HepG2 (cell line): Measurements from ENCODE around the gene SNX30. TPM values are rescaled to one million over a fixed set of nuclear protein-coding genes. Genes with fewer than 3 reads are reported as not detected.

ENCODE experiments used
- ARID2 ChIP-seq: sonication (generic); formaldehyde crosslinking; IDR thresholded peaks from 2 replicates; pipeline ENCODE4 v1.8.1; 2022; ENCODE audit warnings: mild to moderate bottlenecking, missing genetic modification reagents, borderline replicate concordance
- DNMT1 ChIP-seq: sonication (generic); formaldehyde crosslinking; IDR thresholded peaks from 2 replicates; pipeline ENCODE4 v1.5.1; 2020; ENCODE audit warnings: mild to moderate bottlenecking, missing genetic modification reagents
- DPF2 ChIP-seq: sonication (generic); formaldehyde crosslinking; IDR thresholded peaks from 2 replicates; pipeline ENCODE4 v1.4.0; 2020; ENCODE audit warnings: mild to moderate bottlenecking, low read depth, missing genetic modification reagents, borderline replicate concordance
- ESRRA ChIP-seq: sonication (generic); formaldehyde crosslinking; IDR thresholded peaks from 2 replicates; pipeline ENCODE4 v1.5.1; 2020; ENCODE audit warnings: mild to moderate bottlenecking, low read depth, missing genetic modification reagents
- GATA4 ChIP-seq: sonication (generic); IDR thresholded peaks from 2 replicates; pipeline ENCODE4 v1.6.1; 2016; ENCODE audit warnings: antibody characterized with exemption, low read depth, borderline replicate concordance
- HNF4G ChIP-seq, 2 experiments: sonication (generic) in 1 of 2; formaldehyde crosslinking in 1 of 2; IDR thresholded peaks; 2 replicates each; pipeline versions ENCODE4 v1.4.0 to v1.6.1; 2011 to 2020; ENCODE audit warnings: borderline replicate concordance in 2 of 2, low read depth in 2 of 2, mild to moderate bottlenecking in 2 of 2, low read length in 1 of 2, missing genetic modification reagents in 1 of 2, moderate library complexity in 1 of 2
- HOXA5 ChIP-seq: sonication (generic); formaldehyde crosslinking; IDR thresholded peaks from 2 replicates; pipeline ENCODE4 v1.4.0; 2020; ENCODE audit warnings: missing genetic modification reagents
- KDM5B ChIP-seq: sonication (generic); formaldehyde crosslinking; IDR thresholded peaks from 2 replicates; pipeline ENCODE4 v1.4.0; 2020; ENCODE audit warnings: missing genetic modification reagents, mild to moderate bottlenecking, borderline replicate concordance
- KLF16 ChIP-seq, 2 experiments: sonication (generic) in 1 of 2; formaldehyde crosslinking in 1 of 2; IDR thresholded peaks; 2 replicates each; pipeline versions ENCODE4 v1.6.1 to v1.8.0; 2016 to 2023; ENCODE audit warnings: missing genetic modification reagents in 2 of 2, missing compliant biosample characterization in 1 of 2
- MBNL3 ChIP-seq: fragments of 250-450 bp; sonication (Bioruptor Pico); conservative IDR thresholded peaks from 2 replicates; pipeline ENCODE4 v1.8.0; 2022; ENCODE audit warnings: mild to moderate bottlenecking, inconsistent platforms
- POGZ ChIP-seq: sonication (generic); formaldehyde crosslinking; IDR thresholded peaks from 2 replicates; pipeline ENCODE4 v1.4.0; 2020; ENCODE audit warnings: mild to moderate bottlenecking, missing genetic modification reagents
- PRPF4 ChIP-seq: fragments of 200-400 bp; formaldehyde crosslinking; IDR thresholded peaks from 2 replicates; pipeline ENCODE4 v1.6.1; 2016; ENCODE audit warnings: low read length, low read depth; ENCODE audit not compliant: poor library complexity, severe bottlenecking
- SAFB2 ChIP-seq: sonication (generic); formaldehyde crosslinking; IDR thresholded peaks from 2 replicates; pipeline ENCODE4 v1.5.1; 2020; ENCODE audit warnings: missing genetic modification reagents, low read depth, mild to moderate bottlenecking, borderline replicate concordance
- SOX5 ChIP-seq: IDR thresholded peaks from 2 replicates; pipeline ENCODE4 v1.6.1; 2016; ENCODE audit warnings: borderline replicate concordance
- SP2 ChIP-seq: sonication (generic); formaldehyde crosslinking; IDR thresholded peaks from 2 replicates; pipeline ENCODE4 v1.5.1; 2020; ENCODE audit warnings: mild to moderate bottlenecking, missing genetic modification reagents
- TBP ChIP-seq: sonication (generic); formaldehyde crosslinking; IDR thresholded peaks from 2 replicates; pipeline ENCODE4 v1.5.0; 2020; ENCODE audit warnings: missing genetic modification reagents
- TCF7 ChIP-seq: sonication (generic); IDR thresholded peaks from 2 replicates; pipeline ENCODE4 v1.6.1; 2016; ENCODE audit warnings: antibody characterized with exemption, low read depth
- THAP7 ChIP-seq: sonication (generic); formaldehyde crosslinking; IDR thresholded peaks from 2 replicates; pipeline ENCODE4 v1.8.1; 2023; ENCODE audit warnings: mild to moderate bottlenecking, missing genetic modification reagents
- ZIK1 ChIP-seq: sonication (generic); formaldehyde crosslinking; IDR thresholded peaks from 2 replicates; pipeline ENCODE4 v1.5.0; 2020; ENCODE audit warnings: mild to moderate bottlenecking, low read depth, missing genetic modification reagents, borderline replicate concordance
- ZNF17 ChIP-seq: sonication (generic); formaldehyde crosslinking; IDR thresholded peaks from 2 replicates; pipeline ENCODE4 v1.5.0; 2020; ENCODE audit warnings: mild to moderate bottlenecking, missing genetic modification reagents
- ZNF180 ChIP-seq: sonication (generic); formaldehyde crosslinking; IDR thresholded peaks from 2 replicates; pipeline ENCODE4 v1.4.0; 2020; ENCODE audit warnings: low read depth, missing genetic modification reagents, borderline replicate concordance
- ZNF3 ChIP-seq: IDR thresholded peaks from 2 replicates; pipeline ENCODE4 v1.7.0; 2017; ENCODE audit warnings: inconsistent platforms
- ZNF468 ChIP-seq: sonication (generic); formaldehyde crosslinking; IDR thresholded peaks from 2 replicates; pipeline ENCODE4 v1.8.0; 2022; ENCODE audit warnings: mild to moderate bottlenecking, moderate library complexity, missing genetic modification reagents
- ZNF501 ChIP-seq: sonication (generic); formaldehyde crosslinking; IDR thresholded peaks from 2 replicates; pipeline ENCODE4 v1.5.1; 2020; ENCODE audit warnings: mild to moderate bottlenecking, moderate library complexity, missing genetic modification reagents
- ZNF546 ChIP-seq: sonication (generic); formaldehyde crosslinking; conservative IDR thresholded peaks from 2 replicates; pipeline ENCODE4 v1.8.1; 2023; ENCODE audit warnings: mild to moderate bottlenecking, missing genetic modification reagents
- ZNF589 ChIP-seq: sonication (generic); formaldehyde crosslinking; conservative IDR thresholded peaks from 2 replicates; pipeline ENCODE4 v1.8.0; 2022; ENCODE audit warnings: mild to moderate bottlenecking, moderate library complexity, missing genetic modification reagents
- ZNF614 ChIP-seq: IDR thresholded peaks from 2 replicates; pipeline ENCODE4 v1.6.1; 2018; ENCODE audit warnings: missing biosample characterization, missing genetic modification reagents, inconsistent platforms, borderline replicate concordance
- ZSCAN30 ChIP-seq: sonication (generic); formaldehyde crosslinking; IDR thresholded peaks from 2 replicates; pipeline ENCODE4 v1.5.0; 2020; ENCODE audit warnings: mild to moderate bottlenecking, missing genetic modification reagents
- polyA plus RNA-seq, 8 experiments: library from polyadenylated mRNA; depleted of rRNA in 3 of 8; stranded (reverse) in 7 of 8; unstranded in 1 of 8; fragments of >200 nt; fragmentation: Illumina TruSeq in 4 of 8; extraction: Trizol in 4 of 8; gene quantifications; 2 replicates each; pipeline versions ENCODE4 v1.2.1 to v1.2.3, GENCODE V29; 2011 to 2016; ENCODE audit warnings: low read depth in 4 of 8, missing spikeins in 1 of 8, mixed read lengths in 1 of 8; ENCODE audit not compliant: insufficient read depth in 1 of 8
- total RNA-seq, 5 experiments: library from RNA; depleted of rRNA; stranded (reverse); fragments of >200 nt; fragmentation: Illumina TruSeq; extraction: Trizol; gene quantifications; 2 replicates each; pipeline ENCODE4 v1.2.3, GENCODE V29; 2016; ENCODE audit warnings: low read depth in 1 of 5
- TF ChIP-seq, protein P1 (sequence below): sonication (generic); formaldehyde crosslinking; IDR thresholded peaks from 2 replicates; pipeline ENCODE4 v1.5.1; 2020; ENCODE audit warnings: missing genetic modification reagents, mild to moderate bottlenecking, borderline replicate concordance
- TF ChIP-seq, protein P2 (sequence below): sonication (generic); formaldehyde crosslinking; IDR thresholded peaks from 2 replicates; pipeline ENCODE4 v1.5.0; 2020; ENCODE audit warnings: mild to moderate bottlenecking, missing genetic modification reagents, borderline replicate concordance

Gene SNX30
- total and polyA plus RNA-seq, 2 of the 13 experiments (the other 11 are each of a cell fraction or from before 2014, with no cell fraction given) = 4.4 to 12.4 TPM

GRCh38 chr9:112836394-112836793, 85.8 kb downstream of the SNX30 start (continued):
- no peak for TF ChIP-seq THAP7
- no peak for TF ChIP-seq TBP (CRISPR knock-in tag)
- TF ChIP-seq, protein P1, sequence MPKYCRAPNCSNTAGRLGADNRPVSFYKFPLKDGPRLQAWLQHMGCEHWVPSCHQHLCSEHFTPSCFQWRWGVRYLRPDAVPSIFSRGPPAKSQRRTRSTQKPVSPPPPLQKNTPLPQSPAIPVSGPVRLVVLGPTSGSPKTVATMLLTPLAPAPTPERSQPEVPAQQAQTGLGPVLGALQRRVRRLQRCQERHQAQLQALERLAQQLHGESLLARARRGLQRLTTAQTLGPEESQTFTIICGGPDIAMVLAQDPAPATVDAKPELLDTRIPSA (CRISPR knock-in tag) = no peak
- no peak for TF ChIP-seq DPF2 (CRISPR knock-in tag)
- no peak for TF ChIP-seq SP2 (CRISPR knock-in tag)
- no peak for TF ChIP-seq KLF16 (CRISPR knock-in tag; IDR thresholded peaks at IDR 0.05)
- TF ChIP-seq ESRRA = no peak
- no peak for TF ChIP-seq MBNL3 (CRISPR knock-in tag)
- peak; percentile 88 for TF ChIP-seq SOX5 (CRISPR knock-in tag)
- TF ChIP-seq ZNF180 (CRISPR knock-in tag) = no peak
- no peak for TF ChIP-seq ARID2 (CRISPR knock-in tag)
- TF ChIP-seq ZNF3 (CRISPR knock-in tag) = no peak
- no peak for TF ChIP-seq POGZ (CRISPR knock-in tag)
- no peak for TF ChIP-seq SAFB2 (CRISPR knock-in tag)
- TF ChIP-seq HNF4G (IDR thresholded peaks at IDR 0.05; ENCODE audit: borderline replicate concordance, low read depth, low read length) = no peak
- TF ChIP-seq HNF4G (CRISPR knock-in tag; IDR thresholded peaks at IDR 0.05; ENCODE audit: borderline replicate concordance, low read depth) = no peak
- TF ChIP-seq GATA4 = no peak
- TF ChIP-seq TCF7 = 0 out of 2 replicates have a peak, but pooled peaks have one; percentile 23
- no peak for TF ChIP-seq ZNF501 (CRISPR knock-in tag)
- TF ChIP-seq HOXA5 (CRISPR knock-in tag) = no peak
- TF ChIP-seq DNMT1 (CRISPR knock-in tag) = no peak
- TF ChIP-seq ZNF546 (CRISPR knock-in tag) = no peak
- no peak for TF ChIP-seq ZNF468 (CRISPR knock-in tag)
- no peak for TF ChIP-seq ZIK1 (CRISPR knock-in tag)
- TF ChIP-seq ZNF589 = no peak
- no peak for TF ChIP-seq ZSCAN30
- no peak for TF ChIP-seq KDM5B (CRISPR knock-in tag)
- TF ChIP-seq, protein P2, sequence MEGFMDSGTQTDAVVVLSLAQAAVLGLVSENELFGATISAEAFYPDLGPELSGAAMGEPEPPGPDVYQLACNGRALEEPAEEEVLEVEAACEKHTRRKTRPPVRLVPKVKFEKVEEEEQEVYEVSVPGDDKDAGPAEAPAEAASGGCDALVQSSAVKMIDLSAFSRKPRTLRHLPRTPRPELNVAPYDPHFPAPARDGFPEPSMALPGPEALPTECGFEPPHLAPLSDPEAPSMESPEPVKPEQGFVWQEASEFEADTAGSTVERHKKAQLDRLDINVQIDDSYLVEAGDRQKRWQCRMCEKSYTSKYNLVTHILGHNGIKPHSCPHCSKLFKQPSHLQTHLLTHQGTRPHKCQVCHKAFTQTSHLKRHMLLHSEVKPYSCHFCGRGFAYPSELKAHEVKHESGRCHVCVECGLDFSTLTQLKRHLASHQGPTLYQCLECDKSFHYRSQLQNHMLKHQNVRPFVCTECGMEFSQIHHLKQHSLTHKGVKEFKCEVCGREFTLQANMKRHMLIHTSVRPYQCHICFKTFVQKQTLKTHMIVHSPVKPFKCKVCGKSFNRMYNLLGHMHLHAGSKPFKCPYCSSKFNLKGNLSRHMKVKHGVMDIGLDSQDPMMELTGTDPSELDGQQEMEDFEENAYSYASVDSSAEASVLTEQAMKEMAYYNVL (CRISPR knock-in tag) = no peak
- no peak for TF ChIP-seq PRPF4
- TF ChIP-seq ZNF614 = no peak
- no peak for TF ChIP-seq ZNF17 (CRISPR knock-in tag)
